H9 (cell line): Measurements from ENCODE around the gene PPTC7. TPM values are rescaled to one million over a fixed set of nuclear protein-coding genes. Genes with fewer than 3 reads are reported as not detected.

Source experiments
- DNase-seq: peaks from one replicate; pipeline ENCODE4 v3.0.0-alpha.2; 2017
- H2AFZ ChIP-seq: one replicate; pipeline ENCODE4 v1.6.1; 2013; ENCODE audit warnings: mild to moderate bottlenecking, low read length, control low read depth, moderate library complexity
- H2AK5ac ChIP-seq: 2 replicates; pipeline ENCODE4 v1.6.1; 2013; ENCODE audit warnings: low read length, control low read depth, mixed read lengths; ENCODE audit not compliant: insufficient read length
- H2BK120ac ChIP-seq: one replicate; pipeline ENCODE4 v1.6.1; 2013; ENCODE audit warnings: low read depth, mild to moderate bottlenecking, low read length, control low read depth, inconsistent platforms; ENCODE audit not compliant: poor library complexity, severe bottlenecking
- H2BK12ac ChIP-seq: 2 replicates; pipeline ENCODE4 v1.6.1; 2013; ENCODE audit warnings: low read length, control low read depth, mixed read lengths, low read depth; ENCODE audit not compliant: insufficient read length
- H2BK15ac ChIP-seq: 2 replicates; pipeline ENCODE4 v1.6.1; 2013; ENCODE audit warnings: low read depth, low read length, control low read depth
- H2BK20ac ChIP-seq: one replicate; pipeline ENCODE4 v1.6.1; 2013; ENCODE audit warnings: low read depth, mild to moderate bottlenecking, low read length, control low read depth, inconsistent platforms; ENCODE audit not compliant: poor library complexity, severe bottlenecking
- H2BK5ac ChIP-seq: 2 replicates; pipeline ENCODE4 v1.6.1; 2013; ENCODE audit warnings: low read length, control low read depth, mixed read lengths; ENCODE audit not compliant: insufficient read length
- H3K14ac ChIP-seq: 2 replicates; pipeline ENCODE4 v1.6.1; 2013; ENCODE audit warnings: low read length, control low read depth; ENCODE audit not compliant: insufficient read depth
- H3K18ac ChIP-seq: 2 replicates; pipeline ENCODE4 v1.6.1; 2013; ENCODE audit warnings: low read depth, mild to moderate bottlenecking, mixed read lengths, low read length, control low read depth; ENCODE audit not compliant: insufficient read length
- H3K23ac ChIP-seq: 2 replicates; pipeline ENCODE4 v1.6.1; 2013; ENCODE audit warnings: low read length, control low read depth, mixed read lengths, low read depth; ENCODE audit not compliant: insufficient read length
- H3K23me2 ChIP-seq: 2 replicates; pipeline ENCODE4 v1.6.1; 2013; ENCODE audit warnings: low read depth, mild to moderate bottlenecking, mixed read lengths, low read length, control low read depth; ENCODE audit not compliant: insufficient read length, poor library complexity, severe bottlenecking
- H3K27ac ChIP-seq: 2 replicates; pipeline ENCODE4 v1.5.1; 2013; ENCODE audit warnings: low read length, control low read depth, mixed read lengths, low read depth; ENCODE audit not compliant: insufficient read length
- H3K27me3 ChIP-seq: 2 replicates; pipeline ENCODE4 v1.6.1; 2013; ENCODE audit warnings: low read length, control low read depth, inconsistent platforms; ENCODE audit not compliant: insufficient read depth
- H3K4ac ChIP-seq: 2 replicates; pipeline ENCODE4 v1.6.1; 2013; ENCODE audit warnings: low read depth, mild to moderate bottlenecking, control low read depth, inconsistent platforms, low read length, moderate library complexity
- H3K4me1 ChIP-seq: 2 replicates; pipeline ENCODE4 v1.6.1; 2013; ENCODE audit warnings: low read length, control low read depth, inconsistent platforms; ENCODE audit not compliant: insufficient read depth
- H3K4me2 ChIP-seq: 2 replicates; pipeline ENCODE4 v1.6.1; 2013; ENCODE audit warnings: low read length, control low read depth, mixed read lengths; ENCODE audit not compliant: insufficient read length, insufficient read depth
- H3K56ac ChIP-seq: 2 replicates; pipeline ENCODE4 v1.6.1; 2013; ENCODE audit warnings: low read depth, mild to moderate bottlenecking, mixed read lengths, low read length, control low read depth; ENCODE audit not compliant: insufficient read length
- H3K79me1 ChIP-seq: 2 replicates; pipeline ENCODE4 v1.6.1; 2013; ENCODE audit warnings: low read depth, mild to moderate bottlenecking, moderate library complexity, low read length, control low read depth, inconsistent platforms; ENCODE audit not compliant: insufficient read depth, poor library complexity, severe bottlenecking
- H3K79me2 ChIP-seq: 2 replicates; pipeline ENCODE4 v1.6.1; 2013; ENCODE audit warnings: low read length, control low read depth, inconsistent platforms; ENCODE audit not compliant: insufficient read depth
- H3K9ac ChIP-seq: 2 replicates; pipeline ENCODE4 v1.6.1; 2013; ENCODE audit warnings: low read length, control low read depth, mixed read lengths; ENCODE audit not compliant: insufficient read length; ENCODE audit errors: extremely low read depth
- H3K9me3 ChIP-seq: one replicate; pipeline ENCODE4 v1.6.1; 2013; ENCODE audit warnings: low read depth, low read length, inconsistent platforms; ENCODE audit not compliant: control insufficient read depth
- H3T11ph ChIP-seq: one replicate; pipeline ENCODE4 v1.6.1; 2013; ENCODE audit warnings: mild to moderate bottlenecking, low read length, control low read depth, inconsistent platforms
- H4K20me1 ChIP-seq: one replicate; pipeline ENCODE4 v1.6.1; 2013; ENCODE audit not compliant: control insufficient read depth, insufficient read length, insufficient read depth
- H4K5ac ChIP-seq: 2 replicates; pipeline ENCODE4 v1.6.1; 2013; ENCODE audit warnings: low read depth, mild to moderate bottlenecking, mixed read lengths, low read length, control low read depth; ENCODE audit not compliant: insufficient read length
- H4K8ac ChIP-seq: replicated peaks from 2 replicates; pipeline ENCODE4 v1.6.1; 2013; ENCODE audit warnings: low read length, control low read depth, mixed read lengths, low read depth; ENCODE audit not compliant: insufficient read length
- H4K91ac ChIP-seq: 2 replicates; pipeline ENCODE4 v1.6.1; 2013; ENCODE audit warnings: low read depth, mild to moderate bottlenecking, moderate library complexity, mixed read lengths, low read length, control low read depth; ENCODE audit not compliant: insufficient read length
- H3K27ac Mint-ChIP-seq, 3 experiments: 2 replicates in 2 of 3; 3 replicates in 1 of 3; pipeline ENCODE4 v1.8.0; 2020 to 2021; ENCODE audit warnings: mixed read lengths in 3 of 3, mild to moderate bottlenecking in 1 of 3, moderate library complexity in 1 of 3
- H3K27me3 Mint-ChIP-seq: 2 replicates; pipeline ENCODE4 v1.8.0; 2021; ENCODE audit warnings: low read depth, mild to moderate bottlenecking, moderate library complexity, mixed read lengths
- H3K36me3 Mint-ChIP-seq, 3 experiments: 2 replicates in 2 of 3; 3 replicates in 1 of 3; pipeline ENCODE4 v1.8.0; 2020 to 2021; ENCODE audit warnings: low read depth in 3 of 3, mixed read lengths in 3 of 3; ENCODE audit not compliant: insufficient read depth in 1 of 3
- H3K4me1 Mint-ChIP-seq, 2 experiments: 2 replicates each; pipeline ENCODE4 v1.8.0; 2020; ENCODE audit warnings: mixed read lengths in 2 of 2
- H3K4me3 Mint-ChIP-seq, 2 experiments: 2 replicates in 1 of 2; 3 replicates in 1 of 2; pipeline ENCODE4 v1.8.0; 2020 to 2021; ENCODE audit warnings: mild to moderate bottlenecking in 2 of 2, mixed read lengths in 2 of 2, moderate library complexity in 1 of 2
- H3K9me3 Mint-ChIP-seq, 2 experiments: 2 replicates in 1 of 2; 3 replicates in 1 of 2; pipeline ENCODE4 v1.8.0; 2020; ENCODE audit warnings: mild to moderate bottlenecking in 2 of 2, mixed read lengths in 2 of 2, moderate library complexity in 1 of 2
- WGBS: extraction: QIAGEN DNeasy Blood & Tissue Kit; methylation state at CpG from one replicate; pipeline ENCODE4 v1.1.7; 2013; ENCODE audit warnings: missing lambda C conversion rate, low lambda C conversion rate, mixed read lengths; ENCODE audit not compliant: insufficient read length; ENCODE audit errors: extremely low coverage; 5-methylcytosine and 5-hydroxymethylcytosine counted together
- total RNA-seq: library from RNA; stranded (reverse); gene quantifications from 2 replicates; pipeline ENCODE4 v1.2.1, GENCODE V29; 2021
- TF ChIP-seq, protein P1 (sequence below): fragments of 200-600 bp; sonication (generic); conservative IDR thresholded peaks from 3 replicates; pipeline ENCODE4 v1.8.0; 2021; ENCODE audit warnings: antibody characterized with exemption, mild to moderate bottlenecking

Gene PPTC7
- total RNA-seq, 1 experiment from 2014 or later: 15.8 TPM

DNA sequence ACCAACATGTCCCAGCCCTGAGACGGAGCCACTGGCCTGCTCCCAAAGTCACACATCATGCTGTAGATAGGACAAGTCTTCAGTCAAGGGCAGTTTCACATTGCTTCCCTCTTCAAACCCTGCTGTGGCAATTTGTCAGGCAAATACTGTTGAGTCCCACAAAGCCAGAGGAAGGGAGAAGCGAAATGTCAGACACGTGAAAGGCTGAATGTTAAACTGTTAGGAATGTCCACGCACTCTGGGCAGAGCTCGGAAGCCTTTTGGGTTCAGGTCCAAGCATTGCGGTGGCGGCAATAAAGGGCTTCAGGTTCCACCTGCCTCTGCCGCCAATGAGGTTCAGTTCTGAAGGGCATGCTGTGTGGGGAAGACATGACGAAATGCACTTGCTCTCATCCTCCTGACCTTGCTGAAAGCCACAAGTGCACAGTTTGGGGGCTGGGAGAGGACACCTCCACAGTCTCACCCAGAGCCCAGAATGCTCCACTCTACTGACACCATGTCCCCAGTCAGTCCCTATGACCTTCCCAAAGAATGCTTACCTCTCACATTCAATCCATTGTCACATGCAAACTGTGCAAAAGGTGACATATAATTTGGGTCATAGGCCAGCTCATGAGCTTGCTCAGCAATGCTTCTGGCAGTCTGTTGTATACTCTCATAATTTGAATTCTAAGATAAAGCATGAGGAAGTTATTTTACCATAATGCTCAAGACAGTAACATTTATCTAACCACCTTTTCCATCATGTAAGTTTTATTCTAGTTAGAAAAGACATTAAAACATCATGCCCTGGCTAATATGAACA lies 45.3 kb downstream of the PPTC7 start:
- no peak overlapping the region for H3K9ac ChIP-seq
- H3K4me3 Mint-ChIP-seq: no peak overlapping the region
- WGBS: no CpG with 5 or more reads among the region's 9 CpGs

More for the DNA sequence above, 45.3 kb downstream of the PPTC7 start:
- Histone ChIP-seq H4K5ac (no peak overlapping the region), H3K79me1 (no peaks in the 10 kb centered on the region), H3K4ac (no peak overlapping the region), H4K8ac (no peak overlapping the region), H3K27me3 (no peaks in the 10 kb centered on the region), H2BK120ac (no peak overlapping the region), H3K4me2 (no peak overlapping the region), H2BK12ac (no peak overlapping the region), H4K91ac (no peak overlapping the region), H3K23me2 (no peaks in the 10 kb centered on the region), H3K23ac (no peak overlapping the region), H3K18ac (no peak overlapping the region), H3K9me3 (no peaks in the 10 kb centered on the region), H3K27ac (no peak overlapping the region), H2BK5ac (no peak overlapping the region), H3K79me2 (no peaks in the 10 kb centered on the region; the same call in 1 of the 2 replicates), H3K14ac (no peak overlapping the region), H4K20me1 (no peaks in the 10 kb centered on the region), H3K56ac (no peak overlapping the region), H2BK20ac (no peak overlapping the region), H2AK5ac (no peak overlapping the region), H3K4me1 (no peaks in the 10 kb centered on the region), H2AFZ (no peak overlapping the region), H3T11ph (no peak overlapping the region), H2BK15ac (no peak overlapping the region)
- TF ChIP-seq, protein P1, sequence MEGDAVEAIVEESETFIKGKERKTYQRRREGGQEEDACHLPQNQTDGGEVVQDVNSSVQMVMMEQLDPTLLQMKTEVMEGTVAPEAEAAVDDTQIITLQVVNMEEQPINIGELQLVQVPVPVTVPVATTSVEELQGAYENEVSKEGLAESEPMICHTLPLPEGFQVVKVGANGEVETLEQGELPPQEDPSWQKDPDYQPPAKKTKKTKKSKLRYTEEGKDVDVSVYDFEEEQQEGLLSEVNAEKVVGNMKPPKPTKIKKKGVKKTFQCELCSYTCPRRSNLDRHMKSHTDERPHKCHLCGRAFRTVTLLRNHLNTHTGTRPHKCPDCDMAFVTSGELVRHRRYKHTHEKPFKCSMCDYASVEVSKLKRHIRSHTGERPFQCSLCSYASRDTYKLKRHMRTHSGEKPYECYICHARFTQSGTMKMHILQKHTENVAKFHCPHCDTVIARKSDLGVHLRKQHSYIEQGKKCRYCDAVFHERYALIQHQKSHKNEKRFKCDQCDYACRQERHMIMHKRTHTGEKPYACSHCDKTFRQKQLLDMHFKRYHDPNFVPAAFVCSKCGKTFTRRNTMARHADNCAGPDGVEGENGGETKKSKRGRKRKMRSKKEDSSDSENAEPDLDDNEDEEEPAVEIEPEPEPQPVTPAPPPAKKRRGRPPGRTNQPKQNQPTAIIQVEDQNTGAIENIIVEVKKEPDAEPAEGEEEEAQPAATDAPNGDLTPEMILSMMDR: no peak
- H3K27ac Mint-ChIP-seq: peak overlapping the region in 1 of 3 experiments; percentile 63; a peak in 3 of 7 replicates
- no peaks in the 10 kb centered on the region for H3K27me3 Mint-ChIP-seq
- no peaks in the 10 kb centered on the region for H3K9me3 Mint-ChIP-seq
- peaks cover 6 to 43% (median 33%) of the 10 kb centered on the region in 3 experiments; a peak in 6 of 7 replicates for H3K36me3 Mint-ChIP-seq
- H3K4me1 Mint-ChIP-seq: peaks cover 4 to 9% of the 10 kb centered on the region in 2 experiments
- DNase-seq: no peak
